ENCODE results near the gene LCNL1.

DNA sequence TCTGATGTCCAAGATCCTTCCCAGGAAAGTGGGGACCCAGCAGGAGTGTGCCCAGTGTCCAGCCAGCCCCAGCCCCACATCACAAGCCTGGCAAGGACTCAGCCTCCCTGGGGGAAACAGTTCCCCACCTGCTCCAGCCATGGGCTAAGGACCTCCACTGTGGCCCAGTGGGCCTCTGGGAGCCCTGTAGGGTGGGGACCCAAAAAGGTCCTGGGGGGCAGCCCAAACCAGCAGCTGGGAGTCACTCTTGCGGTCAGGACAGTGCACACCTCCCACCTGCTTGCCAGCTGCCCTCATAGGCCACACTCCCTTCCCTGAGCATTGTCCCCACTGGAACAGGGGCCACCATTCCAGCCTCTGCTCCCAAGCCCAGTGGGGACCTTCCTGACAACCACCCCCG, 43.6 kb downstream of the LCNL1 start:
- TF ChIP-seq, protein P1, sequence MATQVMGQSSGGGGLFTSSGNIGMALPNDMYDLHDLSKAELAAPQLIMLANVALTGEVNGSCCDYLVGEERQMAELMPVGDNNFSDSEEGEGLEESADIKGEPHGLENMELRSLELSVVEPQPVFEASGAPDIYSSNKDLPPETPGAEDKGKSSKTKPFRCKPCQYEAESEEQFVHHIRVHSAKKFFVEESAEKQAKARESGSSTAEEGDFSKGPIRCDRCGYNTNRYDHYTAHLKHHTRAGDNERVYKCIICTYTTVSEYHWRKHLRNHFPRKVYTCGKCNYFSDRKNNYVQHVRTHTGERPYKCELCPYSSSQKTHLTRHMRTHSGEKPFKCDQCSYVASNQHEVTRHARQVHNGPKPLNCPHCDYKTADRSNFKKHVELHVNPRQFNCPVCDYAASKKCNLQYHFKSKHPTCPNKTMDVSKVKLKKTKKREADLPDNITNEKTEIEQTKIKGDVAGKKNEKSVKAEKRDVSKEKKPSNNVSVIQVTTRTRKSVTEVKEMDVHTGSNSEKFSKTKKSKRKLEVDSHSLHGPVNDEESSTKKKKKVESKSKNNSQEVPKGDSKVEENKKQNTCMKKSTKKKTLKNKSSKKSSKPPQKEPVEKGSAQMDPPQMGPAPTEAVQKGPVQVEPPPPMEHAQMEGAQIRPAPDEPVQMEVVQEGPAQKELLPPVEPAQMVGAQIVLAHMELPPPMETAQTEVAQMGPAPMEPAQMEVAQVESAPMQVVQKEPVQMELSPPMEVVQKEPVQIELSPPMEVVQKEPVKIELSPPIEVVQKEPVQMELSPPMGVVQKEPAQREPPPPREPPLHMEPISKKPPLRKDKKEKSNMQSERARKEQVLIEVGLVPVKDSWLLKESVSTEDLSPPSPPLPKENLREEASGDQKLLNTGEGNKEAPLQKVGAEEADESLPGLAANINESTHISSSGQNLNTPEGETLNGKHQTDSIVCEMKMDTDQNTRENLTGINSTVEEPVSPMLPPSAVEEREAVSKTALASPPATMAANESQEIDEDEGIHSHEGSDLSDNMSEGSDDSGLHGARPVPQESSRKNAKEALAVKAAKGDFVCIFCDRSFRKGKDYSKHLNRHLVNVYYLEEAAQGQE (IDR thresholded peaks at IDR 0.05) = no peak
- TF ChIP-seq, protein P2, sequence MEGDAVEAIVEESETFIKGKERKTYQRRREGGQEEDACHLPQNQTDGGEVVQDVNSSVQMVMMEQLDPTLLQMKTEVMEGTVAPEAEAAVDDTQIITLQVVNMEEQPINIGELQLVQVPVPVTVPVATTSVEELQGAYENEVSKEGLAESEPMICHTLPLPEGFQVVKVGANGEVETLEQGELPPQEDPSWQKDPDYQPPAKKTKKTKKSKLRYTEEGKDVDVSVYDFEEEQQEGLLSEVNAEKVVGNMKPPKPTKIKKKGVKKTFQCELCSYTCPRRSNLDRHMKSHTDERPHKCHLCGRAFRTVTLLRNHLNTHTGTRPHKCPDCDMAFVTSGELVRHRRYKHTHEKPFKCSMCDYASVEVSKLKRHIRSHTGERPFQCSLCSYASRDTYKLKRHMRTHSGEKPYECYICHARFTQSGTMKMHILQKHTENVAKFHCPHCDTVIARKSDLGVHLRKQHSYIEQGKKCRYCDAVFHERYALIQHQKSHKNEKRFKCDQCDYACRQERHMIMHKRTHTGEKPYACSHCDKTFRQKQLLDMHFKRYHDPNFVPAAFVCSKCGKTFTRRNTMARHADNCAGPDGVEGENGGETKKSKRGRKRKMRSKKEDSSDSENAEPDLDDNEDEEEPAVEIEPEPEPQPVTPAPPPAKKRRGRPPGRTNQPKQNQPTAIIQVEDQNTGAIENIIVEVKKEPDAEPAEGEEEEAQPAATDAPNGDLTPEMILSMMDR (IDR thresholded peaks at IDR 0.05; ENCODE audit: low read depth, low read length, missing input control) = no peak
- no peak for TF ChIP-seq TAF1 (conservative IDR thresholded peaks at IDR 0.05)
- TF ChIP-seq, protein P3, sequence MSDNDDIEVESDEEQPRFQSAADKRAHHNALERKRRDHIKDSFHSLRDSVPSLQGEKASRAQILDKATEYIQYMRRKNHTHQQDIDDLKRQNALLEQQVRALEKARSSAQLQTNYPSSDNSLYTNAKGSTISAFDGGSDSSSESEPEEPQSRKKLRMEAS (IDR thresholded peaks at IDR 0.05) = no peak
- TF ChIP-seq SP1 (IDR thresholded peaks at IDR 0.05) = no peak
- TF ChIP-seq JUND (IDR thresholded peaks at IDR 0.05) = no peak
- TF ChIP-seq RXRA (IDR thresholded peaks at IDR 0.05) = no peak
- no peak for TF ChIP-seq RAD21 (IDR thresholded peaks at IDR 0.05)
- TF ChIP-seq, protein P4, sequence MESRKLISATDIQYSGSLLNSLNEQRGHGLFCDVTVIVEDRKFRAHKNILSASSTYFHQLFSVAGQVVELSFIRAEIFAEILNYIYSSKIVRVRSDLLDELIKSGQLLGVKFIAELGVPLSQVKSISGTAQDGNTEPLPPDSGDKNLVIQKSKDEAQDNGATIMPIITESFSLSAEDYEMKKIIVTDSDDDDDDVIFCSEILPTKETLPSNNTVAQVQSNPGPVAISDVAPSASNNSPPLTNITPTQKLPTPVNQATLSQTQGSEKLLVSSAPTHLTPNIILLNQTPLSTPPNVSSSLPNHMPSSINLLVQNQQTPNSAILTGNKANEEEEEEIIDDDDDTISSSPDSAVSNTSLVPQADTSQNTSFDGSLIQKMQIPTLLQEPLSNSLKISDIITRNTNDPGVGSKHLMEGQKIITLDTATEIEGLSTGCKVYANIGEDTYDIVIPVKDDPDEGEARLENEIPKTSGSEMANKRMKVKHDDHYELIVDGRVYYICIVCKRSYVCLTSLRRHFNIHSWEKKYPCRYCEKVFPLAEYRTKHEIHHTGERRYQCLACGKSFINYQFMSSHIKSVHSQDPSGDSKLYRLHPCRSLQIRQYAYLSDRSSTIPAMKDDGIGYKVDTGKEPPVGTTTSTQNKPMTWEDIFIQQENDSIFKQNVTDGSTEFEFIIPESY (IDR thresholded peaks at IDR 0.05) = no peak
- TF ChIP-seq YY1 (IDR thresholded peaks at IDR 0.05) = no peak
- TF ChIP-seq HNF4G (IDR thresholded peaks at IDR 0.05) = no peak
